Keratinocyte (primary cell): ENCODE results near the gene DMAC2L. TPM values are rescaled to one million over a fixed set of nuclear protein-coding genes. Genes with fewer than 3 reads are reported as not detected.
"Not testable (repeated sequence)": the region's sequence is repeated elsewhere in the genome, so short reads cannot be mapped to it uniquely, and the experiment has no call there.

Experiments
- DNase-seq: peaks from one replicate; pipeline ENCODE4 v3.0.0-alpha.2; 2011; ENCODE audit warnings: low read depth, missing footprints, low spot score
- FAIRE-seq: peaks from 2 replicates; lab custom pipeline; 2011; peaks lifted over from hg19 to GRCh38; lab: Jason Lieb, UNC
- H2AFZ ChIP-seq: 2 replicates; pipeline ENCODE4 v1.6.0; 2012; ENCODE audit warnings: low read length, control low read depth, inconsistent platforms; ENCODE audit not compliant: control insufficient read depth
- H3K27ac ChIP-seq: 2 replicates; pipeline ENCODE4 v1.5.1; 2011; ENCODE audit warnings: low read length; ENCODE audit not compliant: control insufficient read depth, insufficient read depth
- H3K27me3 ChIP-seq: 3 replicates; pipeline ENCODE4 v1.6.0; 2011; ENCODE audit warnings: low read length; ENCODE audit not compliant: control insufficient read depth, insufficient read depth; ENCODE audit errors: extremely low read depth
- H3K36me3 ChIP-seq, 2 experiments: 2 replicates in 1 of 2; 3 replicates in 1 of 2; pipeline ENCODE4 v1.5.1; 2011; ENCODE audit warnings: low read length in 2 of 2, mild to moderate bottlenecking in 1 of 2; ENCODE audit not compliant: control insufficient read depth in 2 of 2, insufficient read depth in 2 of 2; ENCODE audit errors: extremely low read depth in 1 of 2
- H3K4me1 ChIP-seq: 3 replicates; pipeline ENCODE4 v1.5.1; 2011; ENCODE audit warnings: low read length; ENCODE audit not compliant: control insufficient read depth, insufficient read depth; ENCODE audit errors: extremely low read depth
- H3K4me2 ChIP-seq: 3 replicates; pipeline ENCODE4 v1.6.0; 2011; ENCODE audit warnings: low read depth, low read length; ENCODE audit not compliant: control insufficient read depth, insufficient read depth; ENCODE audit errors: extremely low read depth
- H3K4me3 ChIP-seq, 3 experiments: fragments of 200-600 bp in 1 of 3; sonication (generic) in 1 of 3; 2 replicates in 2 of 3; 3 replicates in 1 of 3; pipeline ENCODE4 v1.5.1; 2011 to 2016; ENCODE audit warnings: low read length in 3 of 3, mild to moderate bottlenecking in 3 of 3, control low read depth in 2 of 3, inconsistent platforms in 1 of 3, low read depth in 1 of 3, mixed read lengths in 1 of 3, mixed run types in 1 of 3, moderate library complexity in 1 of 3; ENCODE audit not compliant: control insufficient read depth in 2 of 3, insufficient read depth in 2 of 3; ENCODE audit errors: extremely low read depth in 1 of 3
- H3K79me2 ChIP-seq: 2 replicates; pipeline ENCODE4 v1.6.0; 2012; ENCODE audit warnings: low read length; ENCODE audit not compliant: control insufficient read depth, insufficient read depth
- H3K9ac ChIP-seq: 3 replicates; pipeline ENCODE4 v1.6.0; 2011; ENCODE audit warnings: low read length; ENCODE audit not compliant: control insufficient read depth, insufficient read depth; ENCODE audit errors: extremely low read depth
- H3K9me1 ChIP-seq: 3 replicates; pipeline ENCODE4 v1.6.0; 2011; ENCODE audit warnings: low read length; ENCODE audit not compliant: control insufficient read depth, insufficient read depth; ENCODE audit errors: extremely low read depth
- H3K9me3 ChIP-seq: 2 replicates; pipeline ENCODE4 v1.5.1; 2012; ENCODE audit warnings: low read depth, low read length; ENCODE audit not compliant: control insufficient read depth
- H4K20me1 ChIP-seq: 3 replicates; pipeline ENCODE4 v1.6.0; 2011; ENCODE audit warnings: low read length; ENCODE audit not compliant: control insufficient read depth, insufficient read depth; ENCODE audit errors: extremely low read depth
- EZH2 ChIP-seq: IDR thresholded peaks from one replicate; pipeline ENCODE4 v1.6.1; 2012; ENCODE audit warnings: inconsistent platforms, mild to moderate bottlenecking, low read length, moderate library complexity
- dilution Hi-C: fragments of 300-500 bp; cut with MboI; formaldehyde crosslinking; loops from one replicate; pipeline ENCODE4 v1.7.0; 2020; ENCODE audit warnings: low sequenced_read_pairs; ENCODE audit not compliant: extremely low pct_ligation_motif_present
- polyA plus RNA-seq, 5 experiments: library from polyadenylated mRNA; depleted of rRNA in 3 of 5; stranded (reverse) in 3 of 5; stranded (forward) in 1 of 5; unstranded in 1 of 5; fragments of >200 nt; gene quantifications; 1 replicate in 1 of 5; 2 replicates in 3 of 5; 3 replicates in 1 of 5; pipeline versions ENCODE4 v1.2.1 to v1.2.3, GENCODE V29; 2011 to 2012; ENCODE audit warnings: missing spikeins in 2 of 5, low read depth in 1 of 5, low replicate concordance in 1 of 5
- TF ChIP-seq, protein P1 (sequence below), 3 experiments: IDR thresholded peaks in 1 of 3; conservative IDR thresholded peaks in 1 of 3; optimal IDR thresholded peaks in 1 of 3; 2 replicates in 2 of 3; 3 replicates in 1 of 3; pipeline versions ENCODE3 to v1.5.1; 2011; ENCODE audit warnings: low read length in 3 of 3, mild to moderate bottlenecking in 3 of 3, moderate library complexity in 2 of 3, control low read depth in 1 of 3, inconsistent platforms in 1 of 3; ENCODE audit not compliant: insufficient read depth in 2 of 3; ENCODE audit errors: extremely low read depth in 1 of 3

DMAC2L gene
- polyA plus RNA-seq, 1 donor (not counting 4 experiments of a cell fraction or from before 2014, with no cell fraction given) = 12.4 TPM

DNA sequence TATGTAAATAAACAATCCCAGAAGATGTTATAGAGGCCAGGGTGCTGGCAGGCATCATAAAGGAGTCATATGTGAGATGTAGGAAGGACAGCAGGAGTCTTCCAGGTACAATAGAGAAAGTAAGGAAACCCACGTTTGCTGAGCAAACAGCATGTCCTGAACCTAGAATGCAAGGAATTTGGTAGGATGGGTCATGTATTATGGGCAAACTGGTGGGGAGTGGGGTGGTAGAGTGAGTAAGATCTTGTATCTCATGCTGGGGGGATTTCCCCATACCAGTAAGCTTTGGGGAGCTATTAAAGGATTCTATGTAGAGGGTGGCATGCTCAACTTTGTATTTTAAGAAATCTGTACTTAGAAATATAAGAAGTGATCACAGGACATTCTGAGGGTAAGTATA lies 43.6 kb downstream of the DMAC2L start:
- Histone ChIP-seq H2AFZ (no peak overlapping the region), H3K9me1 (no peaks in the 10 kb centered on the region), H3K4me2 (no peak overlapping the region), H3K36me3 (no peaks in the 10 kb centered on the region), H3K27ac (no peak overlapping the region), H3K4me3 (no peak overlapping the region), H3K27me3 (no peaks in the 10 kb centered on the region), H3K4me1 (peaks cover 4% of the 10 kb centered on the region), H3K9ac (no peak overlapping the region), H3K9me3 (no peaks in the 10 kb centered on the region), H3K79me2 (no peaks in the 10 kb centered on the region), H4K20me1 (no peaks in the 10 kb centered on the region)
- FAIRE-seq = no peak
- dilution Hi-C loops = no loop called here
- no peak for TF ChIP-seq EZH2
- TF ChIP-seq, protein P1, sequence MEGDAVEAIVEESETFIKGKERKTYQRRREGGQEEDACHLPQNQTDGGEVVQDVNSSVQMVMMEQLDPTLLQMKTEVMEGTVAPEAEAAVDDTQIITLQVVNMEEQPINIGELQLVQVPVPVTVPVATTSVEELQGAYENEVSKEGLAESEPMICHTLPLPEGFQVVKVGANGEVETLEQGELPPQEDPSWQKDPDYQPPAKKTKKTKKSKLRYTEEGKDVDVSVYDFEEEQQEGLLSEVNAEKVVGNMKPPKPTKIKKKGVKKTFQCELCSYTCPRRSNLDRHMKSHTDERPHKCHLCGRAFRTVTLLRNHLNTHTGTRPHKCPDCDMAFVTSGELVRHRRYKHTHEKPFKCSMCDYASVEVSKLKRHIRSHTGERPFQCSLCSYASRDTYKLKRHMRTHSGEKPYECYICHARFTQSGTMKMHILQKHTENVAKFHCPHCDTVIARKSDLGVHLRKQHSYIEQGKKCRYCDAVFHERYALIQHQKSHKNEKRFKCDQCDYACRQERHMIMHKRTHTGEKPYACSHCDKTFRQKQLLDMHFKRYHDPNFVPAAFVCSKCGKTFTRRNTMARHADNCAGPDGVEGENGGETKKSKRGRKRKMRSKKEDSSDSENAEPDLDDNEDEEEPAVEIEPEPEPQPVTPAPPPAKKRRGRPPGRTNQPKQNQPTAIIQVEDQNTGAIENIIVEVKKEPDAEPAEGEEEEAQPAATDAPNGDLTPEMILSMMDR (optimal IDR thresholded peaks at IDR 0.05 in 1 of 3, IDR thresholded peaks at IDR 0.05 in 1 of 3, conservative IDR thresholded peaks at IDR 0.05 in 1 of 3; ENCODE audit: extremely low read depth in 1 of 3, insufficient read depth in 2 of 3, low read length in 3 of 3) = no peak
- no peak for DNase-seq

DNA sequence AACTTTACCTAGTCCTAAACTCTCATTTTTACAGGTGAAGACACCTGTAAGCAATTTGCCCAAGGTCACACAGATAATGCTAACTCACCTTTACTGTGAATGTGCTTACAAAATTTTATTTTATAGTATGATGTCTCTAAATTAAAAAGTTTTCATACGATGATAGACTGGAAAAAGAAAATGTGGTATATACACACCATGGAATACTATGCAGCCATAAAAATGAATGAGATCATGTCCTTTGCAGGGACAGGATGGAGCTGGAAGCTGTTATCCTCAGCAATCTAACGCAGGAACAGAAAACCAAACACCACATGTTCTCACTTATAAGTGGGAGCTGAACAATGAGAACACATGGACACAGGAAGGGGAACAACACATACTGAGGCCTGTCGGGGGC lies 44.2 kb downstream of the DMAC2L start:
- H3K27ac ChIP-seq, H3K36me3 ChIP-seq, H3K4me2 ChIP-seq, H3K79me2 ChIP-seq, dilution Hi-C loops, H2AFZ ChIP-seq, H3K4me1 ChIP-seq, H3K9ac ChIP-seq, H3K9me3 ChIP-seq, DNase-seq, H3K27me3 ChIP-seq, H3K9me1 ChIP-seq, H4K20me1 ChIP-seq, FAIRE-seq, H3K4me3 ChIP-seq: not testable (repeated sequence)

DNA sequence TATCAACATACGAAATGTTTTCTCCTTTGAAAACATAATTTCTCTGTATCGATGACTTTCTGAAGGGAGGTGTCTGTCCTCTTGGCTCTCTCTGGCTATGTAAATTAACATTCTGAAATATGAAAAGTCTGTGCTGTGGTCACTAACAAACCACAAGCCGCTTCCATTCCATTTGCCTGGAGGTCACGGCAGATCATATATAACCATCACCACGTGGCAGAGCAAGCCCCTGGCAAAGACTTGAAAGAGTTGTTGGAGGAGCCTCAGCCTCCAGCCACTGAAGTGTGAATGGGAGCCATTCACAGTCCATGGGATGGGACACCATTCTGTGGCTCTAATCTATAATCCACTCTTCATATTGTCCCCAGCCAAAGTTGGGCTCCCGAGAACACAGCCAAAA lies 45.0 kb downstream of the DMAC2L start:
- Histone ChIP-seq H4K20me1 (no peaks in the 10 kb centered on the region), H2AFZ (no peak overlapping the region), H3K27ac (no peak overlapping the region), H3K36me3 (no peaks in the 10 kb centered on the region), H3K9me1 (no peaks in the 10 kb centered on the region), H3K9ac (no peak overlapping the region), H3K4me1 (peaks cover 12% of the 10 kb centered on the region), H3K27me3 (no peaks in the 10 kb centered on the region), H3K9me3 (no peaks in the 10 kb centered on the region), H3K4me3 (no peak overlapping the region), H3K4me2 (no peak overlapping the region), H3K79me2 (no peaks in the 10 kb centered on the region)
- no peak for TF ChIP-seq EZH2
- TF ChIP-seq, protein P1 (optimal IDR thresholded peaks at IDR 0.05 in 1 of 3, IDR thresholded peaks at IDR 0.05 in 1 of 3, conservative IDR thresholded peaks at IDR 0.05 in 1 of 3; ENCODE audit: extremely low read depth in 1 of 3, insufficient read depth in 2 of 3, low read length in 3 of 3) = no peak
- dilution Hi-C loops = no loop called here
- no peak for DNase-seq
- FAIRE-seq = no peak
